HG02571 (cell line): ENCODE measurements around the gene TMEM61.
A peak's percentile ranks its signal among the peaks of the same experiment; 100 is the strongest.

Experiments used
- ATAC-seq: cut with Tn5 transposase; IDR thresholded peaks from one replicate; pipeline ENCODE4 v1.9.1; 2021; ENCODE audit warnings: mild to moderate bottlenecking, moderate library complexity; ENCODE audit not compliant: unreplicated experiment

TMEM61 gene

GRCh38 chr1:54984131-54984842 lies 3.9 kb downstream of the TMEM61 start:
- no peak for ATAC-seq

GRCh38 chr1:54985556-54985955 lies 5.1 kb downstream of the TMEM61 start:
- no peak for ATAC-seq

DNA sequence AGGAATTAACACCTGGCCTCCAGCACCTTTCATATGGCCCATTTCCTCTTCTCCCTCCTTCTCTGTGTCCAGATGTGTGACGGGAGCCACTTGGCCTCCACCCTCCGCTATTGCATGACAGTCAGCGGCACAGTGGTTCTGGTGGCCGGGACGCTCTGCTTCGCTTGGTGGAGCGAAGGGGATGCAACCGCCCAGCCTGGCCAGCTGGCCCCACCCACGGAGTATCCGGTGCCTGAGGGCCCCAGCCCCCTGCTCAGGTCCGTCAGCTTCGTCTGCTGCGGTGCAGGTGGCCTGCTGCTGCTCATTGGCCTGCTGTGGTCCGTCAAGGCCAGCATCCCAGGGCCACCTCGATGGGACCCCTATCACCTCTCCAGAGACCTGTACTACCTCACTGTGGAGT lies 5.6 kb downstream of the TMEM61 start:
- no peak for ATAC-seq

- no peak for ATAC-seq
Observed at GRCh38 chr1:54986533-54986932, 6.1 kb downstream of the TMEM61 start.

- no peak for ATAC-seq
Observed at GRCh38 chr1:54987427-54987826, 7.0 kb downstream of the TMEM61 start.

DNA sequence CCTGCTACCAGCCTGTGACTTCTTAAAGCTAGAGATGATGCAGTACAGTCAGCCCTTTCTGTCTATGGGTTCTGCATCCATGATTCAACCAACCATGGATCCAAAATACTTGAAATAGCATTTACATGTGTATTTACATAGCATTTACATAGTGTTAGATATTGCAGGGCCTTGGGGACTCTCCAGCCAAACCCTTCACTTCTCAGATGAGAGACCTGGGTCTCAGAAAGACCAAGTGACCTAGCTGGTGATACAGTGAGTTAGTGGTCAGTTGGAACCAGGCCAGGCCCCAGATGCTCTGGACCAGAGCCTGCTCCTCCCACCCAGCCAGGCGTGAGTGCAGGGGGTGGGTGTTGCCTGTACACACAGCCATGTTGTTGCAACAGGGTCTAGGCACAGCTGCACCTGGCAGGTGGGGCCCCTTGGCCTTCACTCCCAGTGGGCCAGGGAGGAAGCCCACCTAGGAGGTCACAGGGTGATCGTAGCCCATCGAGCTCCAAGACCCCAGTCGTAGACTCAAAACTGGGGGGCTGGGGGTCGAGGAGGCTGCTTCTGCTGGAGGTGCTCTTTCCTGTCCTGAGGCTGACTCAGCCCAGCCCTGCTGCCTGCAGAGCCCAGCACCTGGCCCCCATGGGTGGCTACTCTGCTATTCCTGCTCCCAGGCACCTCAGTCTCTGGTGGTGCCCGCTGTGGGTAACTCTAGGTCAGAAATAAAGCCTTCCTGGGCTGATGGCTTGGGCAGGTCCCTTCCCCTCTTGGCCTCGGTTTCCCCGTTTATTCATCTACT lies 7.7 kb downstream of the TMEM61 start:
- no peak for ATAC-seq

GRCh38 chr1:54988975-54989374 lies 8.5 kb downstream of the TMEM61 start:
- ATAC-seq, result no peak

DNA sequence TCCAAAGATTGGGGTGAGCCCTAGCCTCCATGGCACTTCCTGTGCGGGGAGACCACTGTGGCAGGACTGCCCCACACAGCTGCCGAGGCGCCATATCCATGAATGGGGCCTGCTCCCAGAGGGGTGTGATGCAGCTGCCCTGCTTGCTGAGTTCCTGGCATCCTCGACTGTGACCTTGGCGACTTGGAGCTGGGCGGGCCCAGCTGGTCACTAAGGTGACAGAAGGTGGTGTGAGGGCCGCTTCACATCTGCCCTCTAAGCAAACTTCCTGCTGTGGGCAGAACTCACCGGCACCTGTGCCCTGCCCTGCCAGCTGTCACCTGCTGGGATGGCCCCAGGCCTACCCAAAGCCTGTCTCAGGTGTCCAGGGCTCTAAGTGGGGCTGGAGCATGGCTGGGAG lies 9.0 kb downstream of the TMEM61 start:
- ATAC-seq, result no peak

- no peak for ATAC-seq
Observed at GRCh38 chr1:54989968-54990810, 9.8 kb downstream of the TMEM61 start.

GRCh38 chr1:54990916-54991315 lies 10.5 kb downstream of the TMEM61 start:
- ATAC-seq, result no peak

- ATAC-seq, result no peak
Observed at GRCh38 chr1:54991939-54992338, 11.5 kb downstream of the TMEM61 start.

GRCh38 chr1:54993140-54993539 lies 12.7 kb downstream of the TMEM61 start:
- ATAC-seq, result no peak

GRCh38 chr1:54994355-54994990 lies 14.0 kb downstream of the TMEM61 start:
- ATAC-seq, result no peak

DNA sequence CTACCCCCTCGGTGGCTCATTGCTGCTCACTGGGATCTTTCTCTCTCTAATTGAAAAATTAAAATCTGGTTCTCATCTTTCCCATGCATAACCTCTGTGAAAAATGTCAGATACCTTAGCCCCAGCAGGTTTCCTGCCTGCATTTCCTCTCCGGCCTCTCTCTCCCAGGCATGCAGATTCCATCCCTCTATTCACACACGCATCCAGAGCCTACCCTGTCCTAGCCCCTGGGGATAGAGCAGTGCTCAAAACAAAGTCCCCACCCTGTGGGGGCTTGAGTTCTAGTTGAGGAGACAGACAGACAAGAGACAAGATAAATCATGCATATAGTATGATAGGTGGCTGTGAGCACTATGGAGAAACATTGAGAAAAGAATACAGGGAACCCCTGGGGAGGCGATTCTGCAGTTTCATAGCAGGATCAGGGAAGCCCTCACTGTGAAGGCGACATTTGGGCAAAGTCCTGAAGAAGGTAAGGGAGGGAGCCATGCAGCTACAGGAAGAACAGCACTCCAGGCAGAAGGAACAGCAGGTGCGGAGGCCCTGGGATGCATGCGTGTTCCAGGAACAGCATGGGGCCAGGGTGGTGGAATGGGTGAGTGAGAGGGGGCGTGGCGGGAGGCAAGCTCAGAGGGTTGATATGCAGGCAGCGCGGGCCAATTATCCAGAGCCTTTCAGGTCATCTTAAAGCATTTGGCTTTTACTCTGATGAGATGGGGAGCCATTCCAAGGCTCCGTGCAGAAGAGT lies 14.8 kb downstream of the TMEM61 start:
- no peak for ATAC-seq

- ATAC-seq, result no peak
Observed at GRCh38 chr1:54995835-54996234, 15.4 kb downstream of the TMEM61 start.

- ATAC-seq, result peak; percentile 72
Observed at GRCh38 chr1:54996359-54996868, 16.0 kb downstream of the TMEM61 start.

GRCh38 chr1:54996869-54997710 lies 16.7 kb downstream of the TMEM61 start:
- ATAC-seq, result no peak

GRCh38 chr1:54997711-54997986 lies 17.2 kb downstream of the TMEM61 start:
- ATAC-seq, result no peak

GRCh38 chr1:54998100-54998499 lies 17.7 kb downstream of the TMEM61 start:
- no peak for ATAC-seq
